HG03457 (cell line): Measurements from ENCODE around the gene TREM1.

Source experiments
- ATAC-seq: cut with Tn5 transposase; IDR thresholded peaks from one replicate; pipeline ENCODE4 v1.9.1; 2021; ENCODE audit warnings: moderate number of reproducible peaks; ENCODE audit not compliant: unreplicated experiment

The TREM1 gene

GRCh38 chr6:41286544-41287346 is at the start of gene TREM1:
Gene TREM1, minus strand, starts transcription at chr6:41286682. Its CDS starts 27 bp downstream, at chr6:41286655.
- ATAC-seq, result no peak

GRCh38 chr6:41335943-41336342 is 49.5 kb upstream of the TREM1 start:
- ATAC-seq, result no peak

GRCh38 chr6:41335296-41335695 is 48.8 kb upstream of the TREM1 start, which contains the start of gene NCR2:
Gene NCR2, plus strand, starts transcription at chr6:41335608. Its CDS starts 269 bp downstream, at chr6:41335877.
- ATAC-seq, result no peak

- no peak for ATAC-seq
Observed at GRCh38 chr6:41334482-41335040, 48.1 kb upstream of the TREM1 start.

GRCh38 chr6:41332842-41333736 is 46.6 kb upstream of the TREM1 start:
- ATAC-seq, result no peak

- ATAC-seq, result no peak
Observed at GRCh38 chr6:41332241-41332640, 45.8 kb upstream of the TREM1 start.

- no peak for ATAC-seq
Observed at GRCh38 chr6:41331401-41332150, 45.1 kb upstream of the TREM1 start.

- no peak for ATAC-seq
Observed at GRCh38 chr6:41327177-41327576, 40.7 kb upstream of the TREM1 start.

GRCh38 chr6:41326092-41326491 is 39.6 kb upstream of the TREM1 start:
- ATAC-seq, result no peak

- ATAC-seq, result no peak
Observed at GRCh38 chr6:41325446-41326066, 39.1 kb upstream of the TREM1 start.

GRCh38 chr6:41321183-41321582 is 34.7 kb upstream of the TREM1 start:
- no peak for ATAC-seq

GRCh38 chr6:41318654-41319565 is 32.4 kb upstream of the TREM1 start:
- ATAC-seq, result no peak

- ATAC-seq, result no peak
Observed at GRCh38 chr6:41318261-41318653, 31.8 kb upstream of the TREM1 start.

- no peak for ATAC-seq
Observed at GRCh38 chr6:41315943-41316620, 29.6 kb upstream of the TREM1 start.

GRCh38 chr6:41315203-41315602 is 28.7 kb upstream of the TREM1 start:
- ATAC-seq, result no peak

GRCh38 chr6:41306187-41306854 is 19.8 kb upstream of the TREM1 start:
- no peak for ATAC-seq

GRCh38 chr6:41302638-41303037 is 16.2 kb upstream of the TREM1 start:
- ATAC-seq, result no peak
